Renal cortex interstitium (tissue), 11 donors: ENCODE results near the gene CD72. TPM values are rescaled to one million over a fixed set of nuclear protein-coding genes. Genes with fewer than 3 reads are reported as not detected.

Experiments used
- DNase-seq, 11 donors: peaks; one replicate each; pipeline ENCODE4 v3.0.0-alpha.2; 2013; ENCODE audit warnings: low read depth in 9 of 11, low spot score in 4 of 11; ENCODE audit errors: extremely low read depth in 1 of 11
- polyA plus RNA-seq, 3 donors: library from polyadenylated mRNA; unstranded; fragments of 120-200 nt; gene quantifications; one replicate each; pipeline ENCODE4 v1.2.1, GENCODE V29; 2013; ENCODE audit not compliant: insufficient read length in 3 of 3

The CD72 gene
- polyA plus RNA-seq, 3 donors = 2.4 to 3.9 (median 2.7) TPM

DNA sequence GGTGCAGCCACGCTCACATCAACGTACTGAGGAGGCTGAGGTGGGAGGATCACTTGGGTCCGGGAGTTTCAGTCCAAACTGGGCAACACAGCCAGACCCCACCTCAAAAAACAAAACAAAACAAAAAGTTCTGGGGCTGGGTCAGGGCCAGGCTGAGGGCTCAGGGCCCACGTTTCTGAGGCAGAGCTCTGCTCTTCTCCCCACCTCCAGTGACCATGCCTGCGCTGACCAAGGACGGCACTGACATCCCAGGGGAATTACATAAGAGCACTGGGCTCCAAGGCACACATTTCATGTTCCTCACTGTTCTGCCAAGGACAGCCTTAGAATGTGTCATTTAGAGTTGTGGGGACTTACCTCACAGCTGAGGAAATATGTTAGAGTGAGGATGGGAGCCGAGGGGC lies 53.6 kb downstream of the CD72 start:
- DNase-seq = no peak

GRCh38 chr9:35563791-35564197 lies 54.4 kb downstream of the CD72 start:
- peak in 2 of 11 donors; percentile 31 to 32 for DNase-seq

DNA sequence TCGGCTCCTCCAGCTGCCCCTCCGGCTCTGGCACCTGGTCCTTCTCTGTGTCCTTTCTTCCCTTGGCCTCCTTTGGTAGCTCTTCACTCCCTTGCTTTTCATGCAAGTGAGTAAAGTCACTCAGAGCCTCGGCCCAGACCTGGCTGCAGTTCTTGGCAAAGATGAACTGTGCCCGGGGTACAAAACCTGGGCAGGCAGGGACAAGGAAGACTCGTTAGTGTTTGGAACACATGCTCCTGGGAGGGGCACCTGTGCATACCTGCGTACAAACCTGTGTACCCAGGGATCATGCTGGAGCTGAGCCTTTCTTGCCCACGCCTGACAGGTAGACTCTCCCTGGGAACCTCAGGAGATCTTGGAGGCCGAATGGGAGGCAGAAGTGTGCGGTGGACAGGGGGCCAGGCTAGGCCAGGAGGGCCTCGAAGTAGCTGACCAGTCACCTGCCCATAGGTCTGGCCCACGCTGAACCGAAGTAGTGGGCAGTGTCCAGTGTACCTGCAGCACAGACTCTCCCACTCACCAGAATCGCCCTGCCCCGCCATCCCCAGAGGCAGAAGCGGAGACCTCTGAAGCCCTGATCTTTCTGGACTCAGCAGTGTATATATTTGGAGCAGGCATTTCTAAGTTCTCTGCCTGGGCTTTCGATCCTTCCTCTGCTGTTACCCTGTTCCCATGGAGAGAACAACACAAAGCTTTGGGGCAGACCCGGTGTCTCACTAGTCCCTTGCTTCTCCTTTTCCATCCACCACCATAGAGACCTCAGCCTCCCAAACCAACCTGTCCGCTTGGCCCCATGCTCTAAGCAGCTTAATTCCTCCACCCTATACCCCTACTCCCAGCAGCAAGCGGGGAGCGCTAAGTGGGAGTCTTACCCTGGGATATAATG lies 55.1 kb downstream of the CD72 start:
- no peak for DNase-seq

- no peak for DNase-seq
Measured at GRCh38 chr9:35561468-35562261, 56.5 kb downstream of the CD72 start.

DNA sequence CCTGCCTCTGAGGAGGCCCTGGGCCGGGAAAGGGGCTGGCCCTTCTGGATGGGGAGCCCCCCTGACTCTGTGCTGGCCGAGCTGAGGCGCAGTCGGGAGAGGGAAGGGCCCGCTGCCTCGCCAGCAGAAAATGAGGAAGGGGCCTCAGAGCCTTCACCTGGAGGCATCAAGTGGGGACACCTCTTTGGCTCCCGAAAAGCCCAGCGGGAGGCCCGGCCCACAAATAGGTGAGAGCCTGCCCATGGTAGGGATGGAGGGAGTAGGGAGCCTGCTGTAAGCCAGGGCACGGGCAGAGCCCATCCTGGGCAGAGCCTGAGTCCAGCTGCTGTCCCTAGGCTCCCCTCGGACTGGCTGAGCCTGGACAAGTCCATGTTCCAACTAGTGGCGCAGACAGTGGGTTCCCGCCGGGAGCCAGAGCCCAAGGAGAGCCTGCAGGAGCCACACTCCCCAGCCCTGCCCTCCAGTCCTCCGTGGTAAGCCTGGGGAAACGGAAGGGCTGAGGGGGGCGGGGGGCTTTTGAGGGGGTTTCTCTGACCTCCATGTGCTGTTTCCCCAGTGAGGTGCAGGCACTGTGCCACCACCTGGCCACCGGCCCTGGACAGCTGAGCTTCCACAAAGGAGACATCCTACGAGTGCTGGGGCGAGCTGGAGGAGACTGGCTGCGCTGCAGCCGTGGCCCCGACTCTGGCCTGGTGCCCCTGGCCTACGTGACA lies 57.4 kb downstream of the CD72 start:
- no peak for DNase-seq

Other genes with a start within 250 kb of the CD72 start
- gene RUSC2, start 128.3 kb downstream of the CD72 start, polyA plus RNA-seq = 10 to 100 TPM; 16.1 to 20.9 (median 19.4) TPM
- gene TESK1, start 13.2 kb downstream of the CD72 start, polyA plus RNA-seq = 10 to 100 TPM; 36.0 to 42.5 (median 38.5) TPM
- under 1 TPM; 0.27 to 0.48 (median 0.28) TPM for gene SIT1, start 32.5 kb upstream of the CD72 start, polyA plus RNA-seq
- 1 to 10 TPM in 1 of 3 donors, not detected in 2; 1.9 TPM for gene RMRP, start 39.6 kb upstream of the CD72 start, polyA plus RNA-seq
- gene CCDC107, start 39.9 kb upstream of the CD72 start, polyA plus RNA-seq = 10 to 100 TPM; 14.2 to 22.3 (median 18.6) TPM
- 10 to 100 TPM in 1 of 3 donors, 1 to 10 TPM in 2; 9.3 to 11.5 (median 10.0) TPM for gene ARHGEF39, start 46.8 kb upstream of the CD72 start, polyA plus RNA-seq
- 1 to 10 TPM in 1 of 3 donors, under 1 TPM in 2; 0.85 to 1.1 (median 0.93) TPM for gene CA9, start 55.5 kb upstream of the CD72 start, polyA plus RNA-seq
- gene TPM2, start 71.5 kb upstream of the CD72 start, polyA plus RNA-seq = 100 to 1,000 TPM; 149 to 194 (median 156) TPM
- gene TLN1, start 113.8 kb upstream of the CD72 start, polyA plus RNA-seq = 100 to 1,000 TPM; 150 to 192 (median 174) TPM
- 10 to 100 TPM; 37.4 to 40.2 (median 39.3) TPM for gene CREB3, start 114.3 kb upstream of the CD72 start, polyA plus RNA-seq
- gene GBA2, start 130.8 kb upstream of the CD72 start, polyA plus RNA-seq = 100 to 1,000 TPM in 2 of 3 donors, 10 to 100 TPM in 1; 96.9 to 126 (median 107) TPM
- 10 to 100 TPM; 28.8 to 30.3 (median 29.0) TPM for gene RGP1, start 130.9 kb upstream of the CD72 start, polyA plus RNA-seq
- gene MSMP, start 135.9 kb upstream of the CD72 start, polyA plus RNA-seq = 1 to 10 TPM in 1 of 3 donors, not detected in 2; 1.1 TPM
- gene NPR2, start 173.2 kb upstream of the CD72 start, polyA plus RNA-seq = 10 to 100 TPM; 32.0 to 38.0 (median 33.7) TPM
- 1 to 10 TPM; 4.8 to 8.6 (median 6.5) TPM for gene SPAG8, start 193.8 kb upstream of the CD72 start, polyA plus RNA-seq
- 10 to 100 TPM; 50.5 to 60.3 (median 58.2) TPM for gene HINT2, start 196.6 kb upstream of the CD72 start, polyA plus RNA-seq
- under 1 TPM in 2 of 3 donors, not detected in 1; 0.10 to 0.26 TPM for gene FAM221B, start 210.3 kb upstream of the CD72 start, polyA plus RNA-seq
- 10 to 100 TPM; 24.4 to 36.4 (median 28.9) TPM for gene TMEM8B, start 210.8 kb upstream of the CD72 start, polyA plus RNA-seq